Measurements from ENCODE around the gene RHEB.
"Not testable (repeated sequence)": the region's sequence is repeated elsewhere in the genome, so short reads cannot be mapped to it uniquely, and the experiment has no call there.

Gene RHEB

DNA sequence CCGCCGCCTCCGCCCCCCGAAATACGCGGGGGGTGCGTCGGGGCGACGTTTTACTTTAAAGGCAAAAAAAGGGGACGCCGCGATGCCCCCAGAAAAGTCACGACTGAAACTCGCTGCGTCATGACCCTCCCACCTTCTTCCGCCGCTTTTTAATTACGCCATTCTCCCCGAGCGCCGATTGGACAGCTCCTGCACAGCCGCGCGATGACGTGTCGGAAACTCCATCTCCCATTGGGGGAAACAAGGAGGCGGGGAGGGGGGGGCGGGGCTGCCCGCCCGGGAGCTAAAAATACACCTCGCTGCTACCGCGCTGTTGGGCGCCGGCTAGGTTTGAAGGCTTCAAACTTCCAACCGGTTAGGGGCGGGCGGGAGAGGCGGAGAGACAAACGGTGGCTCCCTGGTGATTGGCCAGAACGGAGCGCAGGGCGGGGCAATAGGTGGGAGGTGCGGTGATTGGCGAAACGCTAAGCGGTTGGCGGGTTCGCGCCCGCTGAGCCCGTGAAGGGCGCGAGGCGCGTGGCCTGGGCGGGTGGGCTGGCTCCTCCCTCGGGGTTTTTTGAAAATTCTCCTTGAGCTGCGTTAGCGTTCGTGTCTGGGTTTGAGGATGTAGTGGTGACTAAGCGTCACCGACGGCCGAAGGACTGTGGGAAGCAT lies at the start of gene RHEB:
Gene RHEB, minus strand, starts transcription at position 131 of the 654 bp plus-strand sequence. CDS start 384 bp downstream, outside the sequence.
- DNase-seq: peak; percentile 97

DNA sequence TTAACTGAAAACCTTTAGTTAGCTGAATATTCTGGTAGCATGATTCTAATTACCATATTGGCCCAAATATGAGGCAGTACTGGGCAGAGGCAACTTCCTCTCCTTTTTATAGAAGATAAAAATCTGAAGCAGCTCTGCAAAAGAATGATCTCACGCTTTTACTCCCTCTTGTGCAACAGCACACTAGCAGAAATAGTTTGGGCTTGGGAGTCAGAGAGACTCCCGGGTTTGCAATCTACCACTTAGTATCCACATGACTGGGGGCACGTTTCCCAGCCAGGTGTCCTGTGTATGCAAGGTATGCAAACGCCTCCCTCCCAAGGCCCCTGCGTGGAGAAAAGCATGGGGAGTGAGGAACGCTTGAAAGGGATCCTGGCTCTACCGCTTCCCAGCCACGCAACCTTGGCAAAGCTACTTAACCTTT lies 47.2 kb upstream of the RHEB start:
- no peak for DNase-seq

DNA sequence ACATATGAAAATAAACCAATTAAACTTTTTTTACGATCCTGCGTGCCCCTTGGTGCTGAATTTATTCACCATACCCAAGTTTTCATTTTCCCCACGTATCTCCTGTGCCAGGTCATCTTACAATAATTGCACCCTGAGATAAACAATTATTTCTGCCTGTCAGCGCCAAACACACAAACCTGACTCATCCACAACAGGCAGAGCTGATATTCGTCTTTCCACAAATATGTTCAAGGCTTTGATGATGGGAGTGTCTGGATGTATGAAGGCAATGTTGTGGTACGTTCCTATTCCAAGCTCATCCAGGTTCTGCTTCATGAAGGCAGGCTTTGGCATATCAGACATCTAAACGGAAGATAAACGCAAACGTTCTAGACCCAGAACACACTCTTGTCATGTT lies 45.8 kb upstream of the RHEB start:
- no peak for DNase-seq

- DNase-seq: no peak
Observed at GRCh38 chr7:151560243-151560642, 40.5 kb upstream of the RHEB start.

GRCh38 chr7:151559557-151560183 lies 40.0 kb upstream of the RHEB start:
- no peak for DNase-seq

- no peak for DNase-seq
Observed at GRCh38 chr7:151558575-151558974, 38.9 kb upstream of the RHEB start.

DNA sequence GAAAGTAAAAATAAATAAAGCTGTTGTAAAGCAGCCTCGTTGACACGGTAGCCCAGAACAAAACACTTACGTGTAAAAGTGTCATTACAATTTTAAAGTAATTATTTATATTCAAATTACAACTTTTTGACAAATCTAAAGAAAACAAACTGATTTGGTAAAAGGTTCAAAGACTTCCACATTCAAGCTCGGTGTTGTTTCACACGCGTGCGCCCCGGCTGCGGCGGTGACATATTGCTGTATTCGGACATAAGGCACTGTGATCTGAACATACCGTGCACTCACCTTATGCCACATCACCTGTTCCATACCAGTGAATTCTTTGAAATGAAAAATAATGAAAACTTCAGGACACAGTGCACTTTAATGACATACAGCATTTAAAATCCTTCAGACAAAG lies 36.9 kb upstream of the RHEB start:
- no peak for DNase-seq

- DNase-seq: no peak
Observed at GRCh38 chr7:151553356-151553755, 33.7 kb upstream of the RHEB start.

GRCh38 chr7:151552352-151553028 lies 32.8 kb upstream of the RHEB start:
- DNase-seq: peak; percentile 95

GRCh38 chr7:151551820-151552219 lies 32.1 kb upstream of the RHEB start:
- DNase-seq: no peak

DNA sequence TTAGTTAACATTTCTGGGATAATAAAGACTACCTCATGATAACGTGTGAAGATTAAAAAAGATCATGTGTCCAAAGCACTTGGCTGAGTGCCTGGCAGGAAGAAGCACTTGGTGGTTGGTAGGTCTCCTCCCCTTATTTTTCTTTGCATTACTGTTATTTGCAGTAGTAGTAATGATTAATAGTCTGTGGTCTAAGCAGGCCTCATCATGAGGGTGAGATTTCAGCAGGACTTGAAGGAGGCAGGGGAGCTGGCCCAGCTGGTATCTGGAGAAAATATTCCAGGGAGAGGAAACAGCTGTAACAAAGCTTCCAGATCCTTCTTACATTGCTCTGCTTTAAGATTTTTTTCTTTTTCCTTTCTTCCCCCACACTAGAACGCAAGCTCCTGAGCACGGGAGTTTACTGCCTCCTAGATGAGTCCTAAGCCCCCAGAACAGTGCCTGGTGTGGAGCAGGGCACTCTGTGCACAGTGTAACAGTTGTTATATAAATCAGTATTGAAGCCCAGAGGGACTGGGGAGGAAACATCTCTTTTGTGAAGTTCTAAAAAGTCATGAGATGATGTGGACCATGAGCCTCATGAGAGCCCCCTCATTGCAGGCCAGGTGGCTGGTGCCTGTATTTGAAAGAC lies 31.1 kb upstream of the RHEB start:
- peak; percentile 23 for DNase-seq

GRCh38 chr7:151549644-151550043 lies 29.9 kb upstream of the RHEB start:
- DNase-seq: no peak

- DNase-seq: no peak
Observed at GRCh38 chr7:151549083-151549482, 29.4 kb upstream of the RHEB start.

GRCh38 chr7:151544183-151544582 lies 24.5 kb upstream of the RHEB start:
- DNase-seq: no peak

DNA sequence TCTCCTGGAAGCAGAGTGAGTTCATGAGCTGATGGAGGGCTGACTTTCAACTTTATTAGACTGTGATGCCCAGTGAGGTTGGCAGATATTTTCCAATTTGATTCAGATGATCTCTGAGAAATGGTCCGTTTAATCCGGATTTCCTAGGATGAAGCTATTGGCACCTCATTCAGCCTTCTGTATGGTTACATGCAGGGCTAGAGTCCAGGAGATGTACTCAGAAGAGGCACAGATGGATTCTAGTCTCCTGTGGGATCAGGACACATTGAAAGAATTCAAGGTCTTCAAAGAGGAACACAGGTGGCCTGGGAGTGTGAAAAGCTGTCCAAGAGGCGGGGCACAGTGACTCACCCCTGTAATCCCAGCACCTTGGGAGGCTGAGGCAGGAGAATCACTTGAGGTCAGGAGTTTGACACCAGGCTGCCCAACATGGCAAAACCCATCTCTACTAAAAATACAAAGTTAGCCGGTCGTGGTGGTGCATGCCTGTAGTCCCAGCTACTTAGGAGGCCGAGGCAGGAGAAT lies 23.0 kb upstream of the RHEB start:
- no peak for DNase-seq

DNA sequence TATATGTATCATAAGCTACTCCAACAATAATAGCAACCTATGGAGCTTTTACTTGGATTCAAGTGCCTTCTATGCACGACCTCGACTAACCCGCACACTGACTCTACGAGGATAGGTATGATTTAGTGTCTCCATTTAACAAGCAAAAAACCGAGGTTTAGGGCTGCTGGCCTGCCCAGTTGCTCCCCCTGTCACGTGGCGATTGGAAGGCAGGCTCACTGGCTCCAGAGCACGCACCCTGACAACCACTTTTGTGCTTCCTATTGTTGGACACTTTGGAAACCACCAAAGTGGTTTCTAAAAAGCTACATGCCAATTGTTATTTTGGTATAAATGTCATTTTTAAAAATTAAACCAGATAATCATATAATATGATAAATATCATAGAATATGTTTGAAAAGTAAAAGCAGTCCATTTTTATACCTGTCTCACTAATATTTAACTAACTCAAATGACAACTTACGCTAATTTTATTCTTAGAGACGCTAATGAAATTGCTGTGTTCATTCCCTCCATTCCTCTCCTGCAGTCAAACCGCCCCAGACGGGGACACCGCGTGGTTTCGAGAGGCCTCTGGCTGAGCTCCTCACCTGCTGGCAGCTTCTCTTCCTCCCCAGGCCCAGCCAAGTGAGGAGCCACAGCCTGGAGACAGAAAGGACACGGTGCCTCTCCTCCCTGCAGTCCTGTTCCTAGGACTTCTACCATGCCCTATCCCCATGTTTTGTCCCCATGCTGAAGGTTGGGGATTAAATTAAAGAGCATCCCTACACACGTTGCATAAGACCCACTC lies 22.2 kb upstream of the RHEB start:
- no peak for DNase-seq

DNA sequence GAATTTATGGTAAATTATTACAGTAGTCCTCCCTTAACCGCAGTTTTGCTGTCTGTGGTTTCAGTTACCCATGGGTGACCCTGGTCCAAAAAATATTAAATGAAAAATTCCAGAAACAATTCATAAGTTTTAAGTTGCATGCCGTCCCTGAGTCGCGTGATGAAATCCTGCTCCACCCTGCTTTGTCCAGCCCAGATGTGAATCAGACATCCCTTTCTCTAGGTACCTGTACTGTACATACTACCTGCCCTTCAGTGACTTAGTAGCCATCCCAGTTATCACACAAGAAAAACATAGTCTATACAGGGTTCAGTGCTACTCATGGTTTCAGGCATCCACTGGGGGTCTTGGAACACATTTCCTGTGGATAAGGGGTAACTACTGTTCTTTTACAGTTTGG lies 20.5 kb upstream of the RHEB start:
- no peak for DNase-seq

GRCh38 chr7:151539088-151539671 lies 19.5 kb upstream of the RHEB start:
- no peak for DNase-seq

DNA sequence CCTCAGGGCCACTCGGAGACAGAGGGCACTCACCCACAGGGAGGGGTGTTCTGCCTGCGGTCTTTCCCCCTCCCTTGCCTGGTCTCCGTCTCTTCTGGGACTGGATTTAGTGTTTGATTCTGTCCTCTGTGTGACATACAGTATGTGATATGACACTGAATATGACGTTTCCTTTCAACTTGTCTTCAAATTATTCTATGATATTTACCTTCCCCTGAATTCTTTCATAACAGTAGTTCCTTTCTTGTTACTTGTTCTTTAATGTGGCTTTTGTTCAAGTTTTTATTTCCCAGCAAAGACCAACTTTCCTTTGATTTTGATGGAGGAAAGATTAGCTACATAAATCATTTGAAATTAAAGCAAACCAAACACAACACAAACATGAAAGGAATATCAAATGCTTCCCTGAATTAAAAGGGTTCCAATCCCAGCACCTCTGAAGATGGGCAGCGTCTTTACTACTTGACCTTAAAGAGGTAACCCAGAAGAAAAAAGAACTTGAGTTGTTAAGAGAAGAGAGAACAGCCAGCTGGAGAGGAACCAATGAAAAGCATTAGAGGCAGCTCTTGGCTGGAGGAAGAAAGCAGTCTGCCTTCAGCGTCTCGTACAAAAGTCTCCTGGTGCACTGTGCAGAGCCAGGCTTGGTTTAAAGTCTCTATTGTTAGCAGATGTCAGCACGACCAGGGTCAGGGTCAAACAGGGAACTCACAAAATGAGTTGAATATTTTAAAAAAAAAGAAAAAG lies 18.3 kb upstream of the RHEB start:
- no peak for DNase-seq

- not testable (repeated sequence) for DNase-seq
Observed at GRCh38 chr7:151536178-151536577, 16.5 kb upstream of the RHEB start.

DNA sequence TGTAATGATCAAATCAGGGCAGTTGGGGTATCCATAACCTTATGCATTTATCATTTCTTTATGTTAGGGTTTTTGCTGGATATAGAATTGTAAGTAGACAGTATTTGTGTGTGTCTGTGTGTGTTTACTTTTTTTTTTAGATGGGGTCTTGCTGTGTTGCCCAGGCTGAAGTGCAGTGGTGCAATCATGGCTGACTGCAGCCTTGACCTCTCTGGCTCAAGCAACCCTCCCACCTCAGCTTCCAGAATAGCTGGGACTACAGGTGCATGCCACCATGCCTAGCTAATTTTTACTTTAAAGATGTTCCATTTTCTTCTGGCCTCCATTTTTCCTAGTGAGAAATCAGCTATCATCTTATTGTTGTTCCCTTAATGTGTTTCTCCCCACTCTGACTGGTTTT lies 10.1 kb upstream of the RHEB start:
- DNase-seq: no peak

GRCh38 chr7:151524845-151525244 lies 5.2 kb upstream of the RHEB start:
- no peak for DNase-seq
